ENCODE results near the gene GDPGP1. TPM values are rescaled to one million over a fixed set of nuclear protein-coding genes. Genes with fewer than 3 reads are reported as not detected.

GDPGP1 gene
- total RNA-seq, 2 donors from 2014 or later: 5.0 to 23.4 TPM

GRCh38 chr15:90211009-90211408 lies 23.0 kb upstream of the GDPGP1 start:
- ATAC-seq (ENCODE audit: insufficient number of reproducible peaks, low FRiP score, low read depth): no peak

GRCh38 chr15:90211440-90212143 lies 22.4 kb upstream of the GDPGP1 start:
- Histone ChIP-seq H3K27me3 (replicated peaks; ENCODE audit: insufficient read depth) (no peaks in the 10 kb centered on the region), H3K4me1 (ENCODE audit: control insufficient read depth in 1 of 2, low read depth in 2 of 2) (peaks cover 0 to 3% of the 10 kb centered on the region in 2 donors), H3K4me3 (no peak overlapping the region), H3K9me3 (no peaks in the 10 kb centered on the region), H3K36me3 (no peaks in the 10 kb centered on the region), H3K27ac (no peak overlapping the region)
- DNase-seq (ENCODE audit: low spot score) (no peak), ATAC-seq (ENCODE audit: insufficient number of reproducible peaks, low FRiP score, low read depth) (no peak)
- no peak for TF ChIP-seq CTCF (IDR thresholded peaks at IDR 0.05)

More at GRCh38 chr15:90211009-90211408, 23.0 kb upstream of the GDPGP1 start:
- no peaks in the 10 kb centered on the region for H3K9me3 ChIP-seq
- no peak overlapping the region for H3K4me3 ChIP-seq
- TF ChIP-seq CTCF (IDR thresholded peaks at IDR 0.05): no peak
- no peak for DNase-seq (ENCODE audit: low spot score)
- no peaks in the 10 kb centered on the region for H3K36me3 ChIP-seq
- peaks cover 0 to 3% of the 10 kb centered on the region in 2 donors for H3K4me1 ChIP-seq (ENCODE audit: control insufficient read depth in 1 of 2, low read depth in 2 of 2)
- no peaks in the 10 kb centered on the region for H3K27me3 ChIP-seq (replicated peaks; ENCODE audit: insufficient read depth)
- no peak overlapping the region for H3K27ac ChIP-seq

DNA sequence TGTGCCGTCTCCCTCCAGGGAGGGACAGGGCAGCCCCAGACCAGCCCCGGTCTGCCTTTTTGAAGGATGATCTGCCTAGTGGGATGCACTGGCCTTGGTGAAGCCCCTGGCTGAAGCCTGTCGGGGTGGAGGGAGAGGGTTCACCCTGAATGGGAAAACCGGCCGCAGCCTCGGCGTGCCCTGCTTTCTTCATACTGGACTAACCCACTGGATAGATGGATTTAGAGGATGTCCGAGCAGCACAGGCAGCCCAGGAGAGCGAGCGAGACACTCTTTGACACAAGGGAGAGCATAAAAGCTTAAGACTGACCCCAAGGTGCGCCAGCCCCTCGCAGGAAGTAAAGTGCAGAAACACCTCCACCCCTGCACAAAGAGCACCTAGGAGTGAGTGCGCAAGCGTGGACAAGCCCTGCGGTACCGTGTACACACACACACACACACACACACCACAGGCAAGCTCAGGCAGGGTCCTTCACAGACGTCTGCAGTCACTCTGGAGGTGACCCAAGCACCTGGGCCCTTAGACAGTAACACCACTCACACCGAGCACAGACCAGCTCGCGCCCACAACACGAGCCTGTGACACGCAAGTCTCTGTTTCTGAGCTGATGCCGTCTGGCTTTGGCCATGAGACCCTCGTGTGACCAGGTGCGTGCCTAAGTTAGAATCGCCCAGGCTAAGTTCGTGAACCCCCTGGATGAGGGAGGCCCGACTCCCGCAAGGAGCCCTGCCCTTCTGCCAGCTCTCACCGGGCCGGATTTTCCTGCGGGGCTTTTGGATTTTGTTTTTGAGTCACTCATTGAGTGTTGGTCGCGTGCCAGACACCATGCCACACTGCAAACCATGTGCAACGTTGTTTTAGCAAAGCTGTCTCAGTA lies 21.5 kb upstream of the GDPGP1 start:
- no peaks in the 10 kb centered on the region for H3K9me3 ChIP-seq
- H3K36me3 ChIP-seq: no peaks in the 10 kb centered on the region
- DNase-seq (ENCODE audit: low spot score) (no peak), ATAC-seq (ENCODE audit: insufficient number of reproducible peaks, low FRiP score, low read depth) (no peak)
- H3K27ac ChIP-seq: no peak overlapping the region
- H3K27me3 ChIP-seq (replicated peaks; ENCODE audit: insufficient read depth): no peaks in the 10 kb centered on the region
- no peak for TF ChIP-seq CTCF (IDR thresholded peaks at IDR 0.05)
- H3K4me3 ChIP-seq: no peak overlapping the region
- H3K4me1 ChIP-seq (ENCODE audit: control insufficient read depth in 1 of 2, low read depth in 2 of 2): peaks cover 0 to 3% of the 10 kb centered on the region in 2 donors

GRCh38 chr15:90213122-90213817 lies 20.7 kb upstream of the GDPGP1 start:
- H3K9me3 ChIP-seq: no peaks in the 10 kb centered on the region
- peaks cover 0 to 3% of the 10 kb centered on the region in 2 donors for H3K4me1 ChIP-seq (ENCODE audit: control insufficient read depth in 1 of 2, low read depth in 2 of 2)
- no peak overlapping the region for H3K4me3 ChIP-seq
- no peak for TF ChIP-seq CTCF (IDR thresholded peaks at IDR 0.05)
- H3K27ac ChIP-seq: no peak overlapping the region
- DNase-seq (ENCODE audit: low spot score) (no peak), ATAC-seq (ENCODE audit: insufficient number of reproducible peaks, low FRiP score, low read depth) (no peak)
- H3K36me3 ChIP-seq: no peaks in the 10 kb centered on the region
- H3K27me3 ChIP-seq (replicated peaks; ENCODE audit: insufficient read depth): no peaks in the 10 kb centered on the region

DNA sequence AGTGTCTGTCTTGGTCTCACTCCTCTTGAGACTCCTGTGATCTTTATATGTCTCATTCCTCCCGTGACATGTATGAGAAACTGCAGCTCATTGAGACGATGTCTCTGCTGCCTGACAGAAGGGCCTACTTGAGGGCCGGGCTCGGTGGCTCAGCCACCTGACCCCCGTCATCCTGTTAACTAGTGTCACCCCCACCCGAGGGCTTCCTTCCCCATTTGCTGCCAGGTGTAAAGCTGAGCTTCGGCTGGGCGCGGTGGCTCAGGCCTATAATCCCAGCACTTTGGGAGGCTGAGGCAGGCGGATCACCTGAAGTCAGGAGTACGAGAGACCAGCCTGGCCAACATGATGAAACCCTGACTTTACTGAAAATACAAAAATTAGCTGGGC lies 20.2 kb upstream of the GDPGP1 start:
- no peak for TF ChIP-seq CTCF (IDR thresholded peaks at IDR 0.05)
- ATAC-seq (ENCODE audit: insufficient number of reproducible peaks, low FRiP score, low read depth) (no peak), DNase-seq (ENCODE audit: low spot score) (no peak)
- H3K27ac ChIP-seq: no peak overlapping the region
- H3K36me3 ChIP-seq: no peaks in the 10 kb centered on the region
- H3K4me1 ChIP-seq (ENCODE audit: control insufficient read depth in 1 of 2, low read depth in 2 of 2): peaks cover 0 to 3% of the 10 kb centered on the region in 2 donors
- H3K9me3 ChIP-seq: no peaks in the 10 kb centered on the region
- H3K4me3 ChIP-seq: no peak overlapping the region
- no peaks in the 10 kb centered on the region for H3K27me3 ChIP-seq (replicated peaks; ENCODE audit: insufficient read depth)
